Activated T-cell treated with anti-CD3 and anti-CD28 coated beads, Interleukin-2, amount 50 U/mL, for 72 hours (primary cell): ENCODE results near the gene CEP131. TPM values are rescaled to one million over a fixed set of nuclear protein-coding genes. Genes with fewer than 3 reads are reported as not detected.

ENCODE experiments used
- ATAC-seq, 2 donors: fragments of 150-1000 bp; cut with Tn5 transposase; replicated peaks in 1 of 2; 2 replicates each; pipeline ENCODE4 v1.10.0; 2021; ENCODE audit warnings: moderate library complexity in 2 of 2, mild to moderate bottlenecking in 1 of 2
- DNase-seq, 2 donors: peaks; one replicate each; pipeline ENCODE4 v3.0.0; 2021 to 2022; ENCODE audit warnings: mixed read lengths in 1 of 2
- H3K27ac Mint-ChIP-seq: one replicate; pipeline ENCODE4 v1.8.0; 2022; ENCODE audit warnings: mild to moderate bottlenecking, moderate library complexity, mixed read lengths
- H3K27me3 Mint-ChIP-seq: one replicate; pipeline ENCODE4 v1.8.0; 2022; ENCODE audit warnings: low read depth, mixed read lengths
- H3K36me3 Mint-ChIP-seq, 2 donors: one replicate each; pipeline ENCODE4 v1.8.0; 2022; ENCODE audit warnings: mixed read lengths in 2 of 2, mild to moderate bottlenecking in 1 of 2; ENCODE audit not compliant: insufficient read depth in 2 of 2
- H3K4me1 Mint-ChIP-seq: one replicate; pipeline ENCODE4 v1.8.0; 2022; ENCODE audit warnings: low read depth, mixed read lengths
- H3K4me3 Mint-ChIP-seq, 2 donors: one replicate each; pipeline ENCODE4 v1.8.0; 2022; ENCODE audit warnings: mild to moderate bottlenecking in 2 of 2, mixed read lengths in 2 of 2, moderate library complexity in 2 of 2
- H3K9me3 Mint-ChIP-seq, 2 donors: one replicate each; pipeline ENCODE4 v1.8.0; 2022; ENCODE audit warnings: mixed read lengths in 2 of 2
- total RNA-seq, 2 donors: library from RNA; stranded (reverse); gene quantifications; one replicate each; pipeline ENCODE4 v1.2.3, GENCODE V29; 2022

Gene CEP131
- total RNA-seq, 2 donors from 2014 or later: 8.1 to 11.4 TPM

GRCh38 chr17:81239714-81240555 lies 17.2 kb upstream of the CEP131 start:
- Mint-ChIP-seq H3K4me3 (peak overlapping the region; percentile 94), H3K36me3 (peaks cover 2 to 7% of the 10 kb centered on the region in 2 donors), H3K9me3 (no peaks in the 10 kb centered on the region), H3K27me3 (no peaks in the 10 kb centered on the region), H3K27ac (peak overlapping the region; percentile 87), H3K4me1 (peaks cover 44% of the 10 kb centered on the region)
- DNase-seq (peak; percentile 53 to 61), ATAC-seq (no peak)

DNA sequence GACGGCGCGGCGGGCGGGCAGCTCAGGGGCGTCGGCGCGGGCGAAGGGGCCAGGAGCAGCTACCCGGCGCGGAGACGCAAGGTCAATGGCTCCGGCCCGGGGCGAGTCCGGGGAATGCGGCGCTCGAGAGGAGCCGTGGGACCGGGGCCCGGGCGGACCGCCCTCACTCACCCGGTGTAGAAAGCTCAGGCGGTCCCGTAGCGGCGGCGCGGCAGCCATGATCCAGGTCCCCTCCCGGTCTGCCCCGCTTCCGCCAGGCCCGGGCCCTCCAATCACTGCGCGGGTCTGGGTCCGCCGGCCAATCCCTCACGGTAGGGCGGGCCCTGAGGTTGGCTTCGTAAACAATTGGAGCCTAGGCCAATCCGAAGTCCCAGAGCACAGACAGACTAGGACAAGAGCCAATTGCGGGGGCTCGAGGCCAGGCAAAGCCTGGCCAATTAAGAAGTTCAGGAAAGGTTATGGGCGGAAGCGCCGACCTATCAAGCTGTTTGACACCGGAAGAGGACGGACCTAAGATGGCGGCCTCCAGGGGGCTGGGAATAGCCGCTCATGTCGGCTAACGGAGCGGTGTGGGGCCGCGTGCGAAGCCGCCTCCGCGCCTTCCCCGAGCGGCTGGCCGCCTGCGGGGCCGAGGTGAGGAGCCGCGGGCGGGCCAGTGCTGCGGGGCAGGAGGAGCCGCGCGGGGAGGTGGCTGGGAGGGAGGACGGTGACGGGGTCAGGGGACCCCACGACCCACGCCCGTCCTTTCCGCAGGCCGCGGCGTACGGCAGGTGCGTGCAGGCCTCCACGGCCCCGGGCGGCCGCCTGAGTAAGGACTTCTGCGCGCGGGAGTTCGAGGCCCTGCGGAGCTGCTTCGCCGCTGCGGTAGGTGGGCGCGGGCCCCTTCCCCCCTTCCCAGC lies 16.3 kb upstream of the CEP131 start, which contains the start of the genes NDUFAF8 and TEPSIN:
Gene NDUFAF8, plus strand, starts transcription at position 504 of the 899 bp plus-strand sequence. Its CDS starts 46 bp downstream, at position 550.
Gene TEPSIN, minus strand, starts transcription at position 241 of the 899 bp plus-strand sequence. Its CDS starts 22 bp downstream, at position 219.
- Mint-ChIP-seq H3K4me3 (peak within 1 kb of the TSS; percentile 94), H3K36me3 (peaks cover 2 to 4% of the 10 kb centered on the region in 2 donors), H3K27me3 (no peaks in the 10 kb centered on the region), H3K27ac (peak within 1 kb of the TSS; percentile 87), H3K4me1 (peaks cover 39% of the 10 kb centered on the region), H3K9me3 (no peaks in the 10 kb centered on the region)
- ATAC-seq (peak; percentile 96), DNase-seq (peak; percentile 96 to 97)

DNA sequence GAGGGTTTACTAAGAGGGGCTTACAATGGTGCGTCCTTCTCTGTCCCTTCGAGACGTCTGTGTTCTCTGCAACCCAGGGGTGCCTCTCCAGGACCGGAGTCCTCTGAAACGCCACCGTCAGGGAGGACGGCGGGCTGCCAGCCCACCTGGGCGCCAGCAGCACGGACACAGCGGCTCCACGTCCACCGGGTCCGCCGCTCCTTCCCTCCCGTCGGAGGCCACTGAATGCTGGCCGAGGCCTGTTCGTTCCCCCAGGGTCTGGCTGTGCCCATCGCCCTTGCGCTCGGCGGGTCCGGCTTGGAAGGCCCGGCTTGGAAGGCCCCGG lies 15.7 kb upstream of the CEP131 start:
- ATAC-seq (no peak), DNase-seq (no peak)
- H3K4me3 Mint-ChIP-seq: peak overlapping the region; percentile 91 to 94
- H3K9me3 Mint-ChIP-seq: no peaks in the 10 kb centered on the region
- H3K36me3 Mint-ChIP-seq: peaks cover 2 to 4% of the 10 kb centered on the region in 2 donors
- H3K4me1 Mint-ChIP-seq: peaks cover 39% of the 10 kb centered on the region
- no peak overlapping the region for H3K27ac Mint-ChIP-seq
- no peaks in the 10 kb centered on the region for H3K27me3 Mint-ChIP-seq

DNA sequence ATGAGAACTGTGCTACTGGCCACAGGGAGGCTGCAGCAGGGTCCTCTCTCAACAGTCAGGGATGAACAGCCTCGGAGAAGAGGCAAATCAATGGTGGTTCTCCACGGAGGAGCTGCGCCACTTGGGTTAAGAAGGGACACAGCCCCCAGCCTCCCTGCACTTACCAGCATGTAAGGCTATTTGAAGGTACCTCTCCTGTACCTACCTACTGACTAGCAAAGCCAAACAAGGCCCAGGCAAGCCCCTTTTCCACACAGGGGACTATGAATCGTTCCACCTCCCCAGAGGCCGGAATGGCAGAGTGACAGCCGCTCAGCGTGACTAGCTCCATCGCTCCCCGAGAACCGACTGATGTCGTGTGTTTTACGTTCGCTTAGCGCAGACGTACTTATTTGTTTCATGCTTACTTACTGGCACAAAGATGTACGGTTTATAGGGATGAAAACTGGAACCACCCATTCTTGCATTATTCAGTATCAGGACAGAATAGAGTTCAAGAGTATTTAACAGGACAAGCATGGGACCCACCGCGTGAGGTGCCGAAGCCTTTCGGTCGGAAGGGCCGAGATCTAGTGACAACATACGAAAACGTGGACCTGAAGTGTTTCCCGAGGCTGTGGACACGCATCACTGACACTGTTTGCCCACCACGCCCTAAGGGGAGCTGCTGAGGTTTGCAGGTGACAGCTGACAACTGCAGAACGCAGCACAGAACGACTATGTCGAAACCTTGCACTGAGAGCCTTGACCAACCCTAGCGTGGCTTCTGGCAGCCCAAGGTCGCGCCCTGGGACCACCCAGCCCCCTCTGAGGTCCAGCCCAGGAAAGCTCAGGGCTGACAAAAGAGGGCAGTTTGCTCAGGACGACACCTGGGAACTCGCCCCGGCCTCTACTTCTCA lies 15.1 kb upstream of the CEP131 start:
- DNase-seq (no peak), ATAC-seq (no peak)
- peak overlapping the region; percentile 91 to 94 for H3K4me3 Mint-ChIP-seq
- H3K9me3 Mint-ChIP-seq: no peaks in the 10 kb centered on the region
- no peak overlapping the region for H3K27ac Mint-ChIP-seq
- H3K4me1 Mint-ChIP-seq: peaks cover 39% of the 10 kb centered on the region
- H3K27me3 Mint-ChIP-seq: no peaks in the 10 kb centered on the region
- peaks cover 2 to 4% of the 10 kb centered on the region in 2 donors for H3K36me3 Mint-ChIP-seq

- Mint-ChIP-seq H3K27ac (no peak overlapping the region), H3K9me3 (no peaks in the 10 kb centered on the region), H3K4me3 (no peak overlapping the region), H3K36me3 (peaks cover 2 to 4% of the 10 kb centered on the region in 2 donors), H3K4me1 (peaks cover 32% of the 10 kb centered on the region), H3K27me3 (no peaks in the 10 kb centered on the region)
- DNase-seq: no peak
- no peak for ATAC-seq
These were observed 14.0 kb upstream of the CEP131 start for GRCh38 chr17:81236784-81237183.

DNA sequence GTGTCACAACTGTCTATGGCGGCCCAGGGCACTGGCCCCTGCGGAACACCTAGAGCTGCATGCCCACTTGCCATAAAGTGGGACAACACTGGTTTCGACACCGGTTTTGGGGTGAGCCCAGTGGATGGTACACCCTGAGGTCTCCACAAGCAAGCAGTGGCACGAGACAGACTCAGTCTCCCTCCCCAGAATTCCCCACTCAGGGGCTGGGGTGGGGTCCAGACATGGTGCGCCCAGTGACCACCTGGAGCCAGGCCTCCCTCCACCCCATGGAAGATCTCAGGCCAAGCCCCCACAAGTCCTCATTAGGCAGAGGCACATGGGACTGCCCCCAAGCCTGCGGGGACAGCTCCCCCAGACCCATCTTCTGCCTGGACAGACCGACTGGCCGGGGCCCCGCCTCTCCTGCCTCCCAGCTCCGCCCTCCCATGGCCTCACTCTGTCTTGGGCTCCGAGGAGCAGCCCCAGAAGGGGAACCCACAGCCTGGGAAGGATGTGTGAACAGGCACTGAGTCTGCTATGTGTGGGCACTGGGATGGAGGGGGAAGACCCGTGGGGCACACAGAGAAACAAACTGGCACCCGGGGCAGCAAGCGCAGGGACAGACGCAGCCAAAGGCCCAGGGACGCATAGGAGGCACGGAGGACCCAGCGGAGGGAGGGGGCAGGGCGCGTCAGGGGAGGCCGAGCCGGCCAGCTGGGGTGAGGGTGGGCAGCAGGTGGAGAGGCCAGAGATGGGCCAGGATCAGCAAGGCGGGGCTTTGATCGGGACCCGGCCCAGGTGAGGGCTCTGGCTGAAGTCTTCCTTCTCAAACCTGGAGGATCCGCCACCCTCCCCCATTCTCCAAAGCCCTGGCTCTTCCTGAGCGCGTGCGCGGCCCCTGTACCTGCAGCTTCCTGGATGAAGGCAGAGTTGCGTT lies 13.3 kb upstream of the CEP131 start:
- Mint-ChIP-seq H3K4me1 (peaks cover 25% of the 10 kb centered on the region), H3K27ac (no peak overlapping the region), H3K27me3 (no peaks in the 10 kb centered on the region), H3K4me3 (no peak overlapping the region), H3K9me3 (no peaks in the 10 kb centered on the region), H3K36me3 (peaks cover 3 to 4% of the 10 kb centered on the region in 2 donors)
- ATAC-seq: no peak
- no peak for DNase-seq

- H3K27me3 Mint-ChIP-seq: no peaks in the 10 kb centered on the region
- no peak overlapping the region for H3K4me3 Mint-ChIP-seq
- H3K9me3 Mint-ChIP-seq: no peaks in the 10 kb centered on the region
- peaks cover 16% of the 10 kb centered on the region for H3K4me1 Mint-ChIP-seq
- H3K27ac Mint-ChIP-seq: no peak overlapping the region
- DNase-seq (no peak), ATAC-seq (no peak)
- peaks cover 2 to 5% of the 10 kb centered on the region in 2 donors for H3K36me3 Mint-ChIP-seq
These were observed 12.4 kb upstream of the CEP131 start for GRCh38 chr17:81234940-81235821.

DNA sequence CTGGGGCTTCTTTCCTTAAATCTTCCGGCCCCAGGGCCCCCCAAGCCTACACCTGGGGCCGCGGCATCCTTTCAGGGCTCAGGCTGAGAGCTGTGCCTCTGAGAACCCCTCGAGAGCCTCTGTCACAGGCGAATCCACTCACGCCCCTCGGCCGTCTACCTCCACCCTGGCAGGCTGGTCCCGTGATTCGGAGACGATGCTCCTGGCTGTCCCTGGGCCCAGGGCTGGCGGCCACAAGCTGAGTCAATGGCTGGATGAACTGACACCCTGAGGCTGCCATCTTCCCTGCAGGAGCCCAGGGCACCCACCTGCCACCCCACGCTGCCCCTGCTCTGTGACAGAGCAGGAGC lies 11.7 kb upstream of the CEP131 start:
- Mint-ChIP-seq H3K4me3 (no peak overlapping the region), H3K36me3 (peaks cover 5 to 6% of the 10 kb centered on the region in 2 donors), H3K27me3 (no peaks in the 10 kb centered on the region), H3K9me3 (no peaks in the 10 kb centered on the region), H3K4me1 (peaks cover 12% of the 10 kb centered on the region), H3K27ac (no peak overlapping the region)
- DNase-seq (no peak), ATAC-seq (no peak)

GRCh38 chr17:81233811-81234505 lies 11.2 kb upstream of the CEP131 start:
- peaks cover 12% of the 10 kb centered on the region for H3K4me1 Mint-ChIP-seq
- no peak for ATAC-seq
- no peak for DNase-seq
- peaks cover 3 to 6% of the 10 kb centered on the region in 2 donors for H3K36me3 Mint-ChIP-seq
- H3K9me3 Mint-ChIP-seq: no peaks in the 10 kb centered on the region
- no peak overlapping the region for H3K27ac Mint-ChIP-seq
- H3K27me3 Mint-ChIP-seq: no peaks in the 10 kb centered on the region
- no peak overlapping the region for H3K4me3 Mint-ChIP-seq

DNA sequence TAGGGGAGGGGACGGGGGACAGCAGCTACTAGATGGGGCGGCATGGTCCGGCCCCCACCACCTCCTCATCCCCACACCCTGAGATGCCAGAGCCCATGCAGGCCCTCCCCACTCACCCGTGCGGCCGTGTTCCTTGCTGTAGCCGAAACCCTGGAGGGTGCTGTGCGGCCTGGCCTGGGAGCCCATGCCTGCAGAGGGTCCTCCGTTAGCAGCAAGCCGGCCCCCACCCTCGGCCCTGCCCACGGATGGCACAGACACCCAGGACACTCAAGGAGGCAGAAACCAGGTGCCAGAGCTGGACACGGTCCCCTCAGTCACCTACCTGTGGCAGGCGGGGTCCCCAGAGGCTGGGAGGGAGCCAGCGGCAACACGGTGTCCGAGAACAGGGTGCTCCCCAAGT lies 10.6 kb upstream of the CEP131 start:
- Mint-ChIP-seq H3K27me3 (no peaks in the 10 kb centered on the region), H3K9me3 (no peaks in the 10 kb centered on the region), H3K4me3 (no peak overlapping the region), H3K4me1 (peaks cover 12% of the 10 kb centered on the region), H3K27ac (no peak overlapping the region), H3K36me3 (peaks cover 3 to 6% of the 10 kb centered on the region in 2 donors)
- DNase-seq: no peak
- no peak for ATAC-seq
